PC-3 (cell line): ENCODE measurements around the gene MAPK9.

Experiments used
- CTCF ChIP-seq: fragments of 300-600 bp; sonication (generic); conservative IDR thresholded peaks from 2 replicates; pipeline ENCODE4 v1.5.1; 2017; ENCODE audit warnings: antibody characterized with exemption, low read depth, mild to moderate bottlenecking, low read length
- EZH2 ChIP-seq: fragments of 300-600 bp; sonication (generic); IDR thresholded peaks from one replicate; pipeline ENCODE4 v1.6.1; 2017; ENCODE audit warnings: antibody characterized with exemption, mild to moderate bottlenecking, low read length; ENCODE audit not compliant: unreplicated experiment

GRCh38 chr5:180333661-180334060 lies 41.8 kb upstream of the MAPK9 start:
- TF ChIP-seq CTCF = no peak
- TF ChIP-seq EZH2 = no peak
